HS-27A (cell line): Measurements from ENCODE around the gene DDX47.
"Not testable (repeated sequence)": the region's sequence is repeated elsewhere in the genome, so short reads cannot be mapped to it uniquely, and the experiment has no call there.

Source experiments
- DNase-seq: peaks from one replicate; pipeline ENCODE4 v3.0.0-alpha.2; 2012; ENCODE audit warnings: low read depth, missing footprints

The DDX47 gene

DNA sequence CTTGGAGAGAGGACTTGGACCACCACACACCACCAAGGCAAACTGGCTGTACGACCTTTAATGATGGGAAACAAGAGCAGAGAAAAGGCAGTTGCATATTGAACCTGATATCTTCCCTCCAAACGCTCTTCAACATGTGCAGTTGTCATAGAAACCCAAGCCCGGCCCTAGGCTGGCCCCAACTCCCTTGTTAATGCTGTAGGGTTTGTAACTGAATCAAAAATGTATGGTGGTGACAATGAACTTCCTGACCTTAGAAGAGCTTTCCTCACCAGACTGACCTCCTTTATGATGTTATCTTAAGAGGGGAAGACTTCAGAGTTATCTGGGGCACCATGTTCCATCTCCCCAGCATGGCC is 15.4 kb upstream of the DDX47 start:
- DNase-seq: no peak

DNA sequence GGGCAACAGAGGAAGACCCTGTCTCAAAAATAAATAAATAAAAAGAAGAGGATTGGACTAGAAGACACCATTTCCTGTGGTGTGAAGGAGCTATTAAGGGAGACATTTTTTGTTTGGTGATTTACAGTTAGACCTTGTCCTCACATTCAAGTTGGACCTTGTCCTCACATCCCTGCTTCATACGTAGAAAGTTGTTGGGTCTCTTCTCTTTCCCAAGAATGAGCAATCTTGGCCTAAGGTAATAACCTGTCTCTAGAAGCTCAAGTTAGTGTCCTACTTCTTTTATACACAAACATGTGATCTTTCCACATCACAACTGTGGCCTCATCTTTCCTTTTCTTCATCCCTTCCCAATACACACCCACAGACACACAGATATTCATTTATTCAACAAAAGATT is 14.7 kb upstream of the DDX47 start:
- no peak for DNase-seq

DNA sequence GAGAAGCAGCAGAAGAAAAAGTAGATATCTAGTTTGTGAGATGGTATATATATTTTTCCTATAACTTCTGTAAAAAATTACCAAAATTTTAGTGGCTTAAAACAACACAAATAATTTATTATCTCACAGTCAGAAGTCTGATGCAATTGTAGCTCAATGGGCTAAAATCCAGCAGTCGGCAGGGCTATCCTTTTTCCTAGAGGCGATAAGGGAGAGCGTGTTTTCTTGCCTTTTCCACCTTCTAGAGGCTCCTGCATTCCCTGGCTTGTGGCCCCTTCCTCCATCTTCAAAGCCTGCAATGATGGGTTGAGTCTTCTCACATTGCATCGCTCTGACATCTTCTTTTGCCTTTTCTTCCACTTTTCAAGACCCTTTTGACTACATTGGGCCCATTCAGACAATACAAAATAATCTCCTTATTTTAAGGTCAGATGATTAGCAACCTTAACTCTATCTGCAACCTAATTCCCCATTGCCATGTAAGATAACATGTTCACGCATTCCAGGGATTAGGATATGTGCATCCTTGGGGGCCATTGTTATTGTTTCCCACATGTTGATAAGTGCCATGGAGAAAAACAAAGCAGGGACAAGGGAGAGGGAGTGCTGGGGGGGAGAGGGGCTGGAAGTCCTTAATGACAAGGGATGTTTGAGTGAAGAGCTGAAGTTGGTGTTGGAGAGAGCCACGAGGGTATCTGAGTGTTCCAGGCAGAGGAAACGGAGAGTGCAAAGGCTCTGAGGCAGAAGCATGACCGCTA is 13.8 kb upstream of the DDX47 start:
- no peak for DNase-seq

DNA sequence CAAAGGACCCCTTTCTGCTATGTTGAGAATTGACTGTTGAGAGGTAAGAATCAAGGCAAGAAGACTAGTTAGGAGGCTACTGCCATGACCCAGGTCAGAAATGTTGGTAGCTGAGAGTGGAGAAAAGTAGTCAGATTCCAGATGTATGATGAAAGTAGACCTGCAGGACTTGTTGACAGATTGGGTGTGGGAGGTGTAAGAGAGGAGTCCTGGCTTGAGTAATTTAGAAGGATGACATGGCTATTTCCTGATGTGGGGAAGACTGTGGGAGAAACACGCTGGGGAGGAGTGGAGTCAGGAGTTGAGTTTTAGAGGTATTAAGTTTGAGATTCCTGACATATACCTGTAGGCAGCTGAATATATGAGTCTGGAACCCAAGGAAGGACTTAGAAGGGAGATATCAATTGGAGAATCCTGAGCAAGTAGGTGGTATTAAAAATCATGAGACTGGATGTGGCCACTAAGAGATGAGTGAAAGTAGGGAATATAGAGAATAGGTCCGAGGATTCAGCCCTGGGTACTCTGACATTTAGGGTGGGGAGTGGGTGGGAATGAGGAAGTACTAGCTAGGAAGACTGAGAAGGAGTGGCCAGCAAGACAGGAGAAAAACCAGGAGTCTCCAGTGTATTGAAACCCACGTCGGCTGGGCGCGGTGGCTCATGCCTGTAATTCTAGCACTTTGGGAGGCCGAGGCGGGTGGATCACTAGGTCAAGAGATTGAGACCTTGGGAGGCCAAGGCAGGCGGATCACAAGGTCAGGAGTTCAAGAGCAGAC is 12.6 kb upstream of the DDX47 start:
- DNase-seq: no peak

DNA sequence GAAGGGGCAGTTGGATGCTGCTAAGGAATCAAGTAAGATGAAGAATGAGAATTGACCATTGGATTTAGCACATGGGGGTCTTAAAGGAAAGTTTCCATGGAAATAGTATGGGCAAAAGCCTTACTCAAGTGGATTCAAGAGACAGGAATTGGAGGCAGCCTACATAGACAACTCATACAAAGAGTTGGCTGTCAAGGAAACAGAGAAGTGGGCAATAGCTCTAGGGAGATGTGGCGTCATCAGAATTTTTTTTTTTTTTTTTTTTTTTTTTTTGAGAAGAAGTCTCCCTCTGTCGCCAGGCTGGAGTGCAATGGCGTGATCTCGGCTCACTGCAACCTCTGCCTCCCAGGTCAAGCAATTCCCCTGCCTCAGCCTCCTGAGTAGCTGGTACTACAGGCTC is 11.5 kb upstream of the DDX47 start:
- not testable (repeated sequence) for DNase-seq

DNA sequence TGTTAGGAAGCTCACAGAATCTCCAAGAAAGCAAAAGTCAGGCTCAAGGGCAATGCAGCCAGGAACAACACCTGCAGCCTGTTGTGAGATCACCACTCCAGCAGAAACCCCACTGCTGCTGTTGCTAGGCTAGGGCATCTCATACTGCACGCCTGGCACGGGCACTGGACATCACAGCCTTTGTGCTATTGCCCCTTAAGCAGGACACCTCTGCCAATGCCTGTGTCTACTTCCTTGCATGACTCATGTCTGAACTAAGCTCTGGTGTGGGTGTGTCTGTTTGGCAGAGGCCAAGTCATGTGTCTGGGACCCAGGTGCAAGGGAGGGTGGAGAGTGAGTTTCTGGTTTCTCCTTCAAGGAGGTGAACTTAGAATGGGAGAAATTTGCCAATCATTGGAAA is 10.0 kb upstream of the DDX47 start:
- no peak for DNase-seq

DNA sequence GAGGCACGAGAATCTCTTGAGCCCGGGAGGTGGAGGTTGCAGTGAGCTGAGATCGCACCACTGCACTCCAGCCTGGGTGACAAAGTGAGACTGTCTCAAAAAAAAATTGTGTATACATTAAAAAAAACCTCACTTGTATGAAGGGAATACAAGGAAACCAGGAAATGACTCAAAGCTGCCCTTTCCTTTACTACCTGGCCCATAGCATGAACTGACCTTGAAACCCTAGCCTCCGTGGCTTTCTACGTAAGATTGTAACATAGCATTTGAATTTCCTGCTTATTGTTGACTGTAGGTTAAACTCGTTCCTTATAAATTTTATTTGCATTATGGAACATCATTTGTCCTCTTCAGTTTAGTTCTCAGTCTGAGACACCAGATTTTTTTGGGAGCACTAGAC is 9.1 kb upstream of the DDX47 start:
- DNase-seq: no peak

DNA sequence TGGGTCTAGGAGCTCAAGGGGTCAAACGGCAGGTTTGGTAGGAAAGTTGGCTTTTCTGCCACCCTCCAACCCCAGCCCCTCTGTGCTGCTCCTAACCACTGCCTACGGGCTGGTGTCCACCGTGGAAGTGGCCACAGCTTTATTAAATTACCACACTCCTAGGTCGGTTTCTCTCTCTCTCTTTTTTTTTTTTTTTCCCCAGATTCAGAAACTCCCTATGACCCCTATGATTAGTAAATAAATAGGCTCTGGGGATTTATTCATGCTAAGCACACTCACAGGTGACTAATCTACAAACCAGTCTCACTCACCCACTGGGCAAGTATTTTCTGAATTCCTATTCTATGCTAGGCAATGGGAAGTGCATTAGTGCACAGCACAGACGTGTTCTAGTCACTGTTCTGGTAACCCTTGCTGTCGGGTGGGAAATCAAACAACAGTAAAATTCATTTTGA is 8.7 kb upstream of the DDX47 start:
- no peak for DNase-seq

DNA sequence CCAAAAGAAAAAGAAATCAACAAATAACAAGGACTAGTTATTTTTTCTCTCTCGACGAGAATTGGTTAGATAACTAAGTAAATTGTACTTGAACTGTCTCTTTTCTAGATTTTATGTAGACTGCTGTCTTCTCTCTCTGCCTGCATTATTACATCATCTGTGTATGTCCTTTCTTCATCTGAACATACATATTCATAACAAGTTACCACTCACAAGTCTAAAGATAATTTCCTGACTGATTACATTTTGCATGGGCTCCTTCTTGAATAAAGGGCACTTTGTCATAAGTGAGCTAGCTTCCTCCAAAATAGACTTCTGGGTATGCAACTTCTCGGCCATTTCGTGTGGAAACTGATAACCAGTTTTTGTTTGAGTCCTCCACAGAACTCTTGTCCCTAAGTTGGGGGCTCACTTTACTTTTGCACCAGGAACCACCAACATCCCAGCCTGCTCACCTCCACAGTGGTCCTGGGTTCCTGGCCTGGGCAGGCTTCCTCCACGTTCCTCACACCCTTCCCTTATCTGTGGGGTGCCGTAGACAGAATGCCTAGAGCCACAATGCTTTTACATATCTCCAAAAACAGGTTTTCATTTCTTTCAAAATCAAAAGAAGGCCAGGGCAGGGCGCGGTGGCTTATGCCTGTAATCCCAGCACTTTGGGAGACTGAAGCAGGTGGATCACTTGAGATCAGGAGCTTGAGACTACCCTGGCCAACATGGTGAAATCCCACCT is 6.2 kb upstream of the DDX47 start:
- DNase-seq: no peak

DNA sequence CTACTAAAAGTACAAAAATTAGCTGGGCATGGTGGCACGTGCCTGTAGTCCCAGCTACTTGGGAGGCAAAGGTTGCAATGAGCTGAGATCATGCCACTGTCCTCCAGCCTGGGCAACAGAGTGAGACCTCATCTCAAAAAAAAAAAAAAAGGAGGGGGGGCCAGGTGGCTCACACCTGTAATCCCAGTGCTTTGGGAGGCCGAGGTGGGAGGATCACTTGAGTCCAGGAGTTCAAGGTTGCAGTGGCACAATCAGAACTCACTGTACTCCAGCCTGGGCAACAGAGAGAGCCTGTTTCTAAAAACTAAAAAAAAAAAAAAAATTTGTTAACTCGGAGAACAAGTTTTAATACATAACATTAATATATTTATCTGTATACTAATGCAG is 5.6 kb upstream of the DDX47 start:
- DNase-seq: not testable (repeated sequence)

DNA sequence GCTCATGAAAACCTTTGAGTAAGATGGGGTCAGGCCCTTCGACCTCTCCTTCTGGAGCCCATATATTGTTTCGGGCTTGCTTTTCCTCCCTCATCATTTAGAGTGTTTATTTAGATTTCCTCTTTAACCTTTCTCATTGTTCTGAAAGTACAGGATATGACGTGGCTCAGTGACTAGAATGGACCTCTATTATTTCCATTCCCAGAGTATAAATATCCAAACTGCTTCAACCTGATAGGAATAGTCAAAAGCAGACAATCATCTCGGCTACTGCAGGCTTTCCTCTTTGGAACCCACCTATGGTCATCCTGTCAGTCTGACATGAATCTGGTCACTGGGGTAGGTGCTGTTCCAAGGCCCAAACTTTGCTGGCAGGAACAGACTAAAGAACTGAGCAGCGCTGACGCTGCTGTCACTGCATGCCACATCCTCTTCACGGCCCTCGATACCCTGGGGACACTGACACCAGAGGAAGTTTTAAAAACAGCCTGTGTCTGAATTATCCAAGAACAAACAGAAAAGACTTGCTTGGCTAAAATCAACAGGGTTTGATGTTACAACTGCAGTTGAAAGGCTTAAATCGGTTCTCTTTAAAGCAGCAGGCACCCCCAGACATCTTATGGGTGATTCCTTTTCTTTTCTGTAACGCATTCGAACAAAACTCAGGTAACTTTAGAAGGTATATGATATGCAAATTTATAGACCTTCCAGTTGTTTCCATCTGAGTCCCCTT is 5.0 kb upstream of the DDX47 start:
- DNase-seq: no peak

DNA sequence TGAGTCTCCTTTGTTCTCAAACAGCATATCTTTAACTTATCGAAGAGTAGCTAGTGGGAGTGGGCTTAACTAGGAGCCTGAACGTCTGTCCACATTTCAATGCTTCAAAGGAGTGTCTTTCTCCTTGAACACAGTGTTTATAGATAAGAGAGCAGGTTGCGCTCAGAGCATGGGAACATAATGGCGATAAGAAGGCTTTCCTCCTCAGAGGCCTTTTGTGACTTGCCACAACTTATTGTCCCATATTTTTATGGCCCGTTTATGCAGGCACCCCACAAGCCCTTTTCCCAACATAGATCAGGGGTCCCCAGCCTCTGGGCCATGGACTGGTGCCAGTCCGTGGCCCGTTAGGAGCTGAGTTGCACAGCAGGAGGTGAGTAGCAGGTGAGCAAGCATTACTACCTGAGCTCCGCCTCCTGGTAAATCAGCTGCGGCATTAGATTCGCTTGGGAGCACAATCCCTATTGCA is 2.6 kb upstream of the DDX47 start:
- DNase-seq: no peak

DNA sequence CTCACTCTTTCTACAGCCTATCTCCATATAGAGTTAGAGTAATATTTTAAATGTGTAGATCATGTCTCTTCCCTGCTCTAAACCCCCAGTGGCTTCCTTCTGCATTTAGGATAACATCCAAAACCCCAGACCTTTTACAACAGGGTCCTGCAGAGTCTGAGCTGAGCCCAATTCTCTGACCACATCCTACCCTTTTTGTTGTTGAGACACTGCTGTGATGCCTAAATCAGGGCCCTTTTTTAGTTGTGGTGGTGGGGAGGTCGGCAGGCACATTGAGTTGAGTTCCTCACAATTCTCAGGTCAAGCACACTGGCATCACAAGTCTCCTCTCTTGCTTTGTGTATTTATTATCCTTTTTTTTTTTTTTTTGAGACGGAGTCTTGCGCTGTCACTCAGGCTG is 1.8 kb upstream of the DDX47 start:
- DNase-seq: no peak

DNA sequence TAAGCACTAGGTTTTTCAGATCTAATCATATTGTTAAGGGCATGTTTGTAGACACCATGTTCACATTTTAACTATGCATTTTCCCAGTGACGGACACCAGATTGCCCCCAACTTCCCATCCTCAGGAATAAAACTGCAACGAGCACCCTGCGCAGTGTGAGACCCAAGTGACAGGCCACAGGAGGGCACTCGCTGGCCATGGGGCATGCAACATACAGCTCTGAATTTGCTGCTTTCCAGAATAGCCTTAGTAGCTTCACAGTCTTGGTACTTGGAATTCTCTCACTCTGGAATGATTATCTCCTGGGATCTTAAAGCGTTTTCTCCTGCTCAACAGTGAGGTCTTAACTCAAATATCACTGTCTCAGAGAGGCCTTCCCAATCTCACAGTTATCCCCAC is 972 bp upstream of the DDX47 start:
- DNase-seq: no peak

DNA sequence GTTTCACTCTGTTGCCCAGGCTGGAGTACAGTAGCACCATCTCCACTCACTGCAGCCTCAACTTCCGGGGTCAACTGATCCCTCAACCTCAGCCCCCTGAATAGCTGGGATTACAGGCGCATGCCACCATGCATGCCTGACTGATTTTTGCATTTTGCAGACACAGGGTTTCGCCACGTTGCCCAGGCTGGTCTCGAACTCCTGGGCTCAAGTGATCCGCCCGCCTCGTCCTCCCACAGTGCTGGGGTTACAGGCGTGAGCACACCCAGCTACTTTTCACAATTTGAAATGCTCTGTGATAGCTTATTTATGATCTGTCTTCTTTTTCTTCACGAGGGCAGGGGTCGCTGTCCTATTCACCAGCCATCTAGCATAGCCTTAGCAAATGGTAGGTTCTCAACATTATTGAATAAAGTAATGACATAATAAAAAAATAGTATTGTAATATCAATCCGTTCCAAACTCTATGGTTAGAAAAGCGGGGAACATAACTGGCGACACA is 477 bp upstream of the DDX47 start:
- no peak for DNase-seq

DNA sequence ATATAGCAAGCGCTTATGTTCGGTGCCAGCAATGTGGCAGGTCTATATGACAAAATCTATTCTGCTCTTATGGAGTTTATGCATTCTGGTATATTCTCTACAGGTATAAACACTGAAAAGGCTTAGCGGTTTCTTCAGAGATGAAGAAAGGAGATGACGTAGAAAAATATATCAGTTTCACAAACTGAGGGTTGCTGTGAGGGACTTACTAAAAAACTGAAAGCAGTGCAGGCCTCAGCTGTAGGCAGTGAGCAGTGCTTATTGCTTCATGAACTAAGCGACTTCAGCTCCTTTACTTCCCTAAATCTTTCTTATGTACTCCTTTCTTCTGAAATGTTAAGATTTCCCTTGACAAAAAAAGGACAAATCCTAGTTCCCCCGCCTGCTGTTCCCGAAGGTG is 4.5 kb downstream of the DDX47 start:
- DNase-seq: no peak

DNA sequence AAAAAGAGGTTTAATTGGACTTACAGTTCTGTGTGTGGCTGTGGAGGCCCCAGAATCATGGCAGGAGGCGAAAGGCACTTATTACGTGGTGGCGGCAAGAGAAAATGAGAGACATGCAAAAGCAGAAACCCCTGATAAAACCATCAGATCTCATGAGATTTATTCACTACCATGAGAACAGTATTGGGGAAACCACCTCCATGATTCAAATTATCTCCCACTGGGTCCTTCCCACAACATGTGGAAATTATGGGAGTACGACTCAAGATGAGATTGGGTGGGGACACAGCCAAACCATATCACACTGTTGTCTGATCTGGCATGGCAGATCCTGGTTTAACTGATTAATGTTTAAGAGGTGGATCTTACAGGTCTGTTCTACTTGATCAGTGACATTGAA is 5.6 kb downstream of the DDX47 start:
- DNase-seq: no peak

DNA sequence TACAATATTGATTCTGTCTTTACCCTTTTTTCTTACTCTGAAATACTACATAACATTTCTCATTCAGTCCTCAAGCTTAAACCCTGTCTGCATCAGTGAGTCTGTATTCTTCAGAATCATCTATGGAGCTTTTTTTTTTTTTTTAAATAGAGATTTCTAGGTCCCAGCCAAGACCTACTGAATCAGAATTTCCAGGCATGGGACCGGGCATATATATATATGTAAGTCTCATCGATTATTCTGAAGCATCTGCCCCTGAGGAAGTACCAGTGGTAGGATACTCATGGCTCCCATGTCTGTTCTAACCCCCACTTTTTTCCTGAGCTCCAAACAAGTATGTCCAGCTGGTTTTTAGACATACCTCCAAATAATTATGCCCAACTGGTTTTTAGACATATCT is 6.1 kb downstream of the DDX47 start:
- DNase-seq: no peak

DNA sequence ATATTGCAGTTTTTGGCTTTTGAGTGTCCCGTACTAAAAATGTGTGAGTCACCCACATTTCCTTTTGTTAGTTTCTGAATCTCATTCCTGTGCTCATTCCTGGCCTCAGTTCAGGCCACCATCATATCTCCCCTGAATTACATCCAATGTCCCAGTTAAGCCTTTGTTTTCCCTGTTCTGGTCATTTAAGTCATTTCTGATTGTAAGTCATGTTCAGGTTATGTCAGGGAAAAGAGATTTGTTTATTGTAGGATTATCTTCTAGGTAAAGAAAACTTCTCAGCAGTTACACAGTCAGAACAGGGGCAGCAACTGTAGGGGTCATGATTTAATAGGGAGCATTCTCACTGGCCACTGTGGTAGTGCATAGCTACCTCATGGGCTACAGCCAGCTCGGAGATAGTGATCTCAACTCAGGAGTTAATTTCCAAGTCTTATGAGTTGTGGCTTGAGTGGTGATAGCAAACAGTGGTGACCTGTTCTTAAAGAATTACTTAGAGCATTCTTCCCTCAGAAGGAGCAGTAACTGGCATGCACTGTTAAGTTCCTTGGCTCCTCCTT is 6.7 kb downstream of the DDX47 start:
- peak; percentile 96 for DNase-seq

DNA sequence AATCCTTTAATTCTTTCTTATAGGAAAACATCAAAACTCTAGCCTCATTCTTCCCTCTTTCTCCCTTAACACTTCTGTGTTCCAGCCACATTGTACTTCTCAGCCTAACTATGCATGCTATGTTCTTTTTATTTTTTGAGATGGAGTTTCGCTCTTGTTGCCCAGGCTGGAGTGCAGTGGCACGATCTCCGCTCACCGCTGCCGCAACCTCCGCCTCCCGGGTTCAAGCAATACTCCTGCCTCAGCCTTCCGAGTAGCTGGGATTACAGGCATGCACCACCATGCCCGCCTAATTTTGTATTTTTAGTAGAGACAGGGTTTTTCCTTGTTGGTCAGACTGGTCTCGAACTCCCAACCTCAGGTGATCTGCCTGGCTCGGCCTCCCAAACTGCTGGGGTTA is 7.2 kb downstream of the DDX47 start:
- not testable (repeated sequence) for DNase-seq

DNA sequence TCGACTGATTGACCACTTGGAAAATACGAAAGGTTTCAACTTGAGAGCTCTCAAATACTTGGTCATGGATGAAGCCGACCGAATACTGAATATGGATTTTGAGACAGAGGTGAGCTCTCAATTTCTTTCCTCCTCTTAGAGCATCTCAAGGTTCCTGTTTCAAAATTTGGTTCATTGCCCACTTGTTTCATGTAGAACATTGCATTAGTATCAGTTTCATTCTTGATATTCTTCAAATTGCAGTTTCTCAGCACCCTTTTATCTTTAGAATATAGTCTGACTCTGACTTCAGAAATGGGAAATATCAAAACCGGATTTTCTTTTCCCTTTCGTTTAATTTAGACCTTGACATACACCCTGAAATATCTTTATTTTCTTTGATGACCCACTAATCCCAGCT is 8.8 kb downstream of the DDX47 start:
- no peak for DNase-seq

DNA sequence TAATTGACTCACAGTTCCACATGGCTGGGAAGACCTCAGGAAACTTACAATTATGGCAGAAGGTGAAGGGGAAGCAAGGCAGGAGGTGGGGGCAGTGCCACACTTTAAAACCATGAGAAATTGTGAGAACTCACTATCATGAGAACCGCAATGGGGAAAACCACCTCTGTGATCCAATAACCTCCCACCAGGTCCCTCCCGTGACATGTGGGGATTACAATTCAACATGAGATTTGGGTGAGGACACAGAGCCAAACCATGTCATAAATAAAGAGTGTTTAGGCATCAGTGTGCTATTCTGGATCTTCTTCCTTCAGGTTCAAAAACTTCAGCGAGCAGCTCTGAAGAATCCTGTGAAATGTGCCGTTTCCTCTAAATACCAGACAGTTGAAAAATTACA is 9.7 kb downstream of the DDX47 start:
- no peak for DNase-seq
